GM21619 (cell line): Measurements from ENCODE around the gene ARHGAP26.
"Not testable (repeated sequence)": the region's sequence is repeated elsewhere in the genome, so short reads cannot be mapped to it uniquely, and the experiment has no call there.

Source experiments
- ATAC-seq: cut with Tn5 transposase; IDR thresholded peaks from one replicate; pipeline ENCODE4 v1.9.1; 2021; ENCODE audit not compliant: unreplicated experiment

Gene ARHGAP26

GRCh38 chr5:143077453-143078103 lies 307.4 kb downstream of the ARHGAP26 start:
- no peak for ATAC-seq

DNA sequence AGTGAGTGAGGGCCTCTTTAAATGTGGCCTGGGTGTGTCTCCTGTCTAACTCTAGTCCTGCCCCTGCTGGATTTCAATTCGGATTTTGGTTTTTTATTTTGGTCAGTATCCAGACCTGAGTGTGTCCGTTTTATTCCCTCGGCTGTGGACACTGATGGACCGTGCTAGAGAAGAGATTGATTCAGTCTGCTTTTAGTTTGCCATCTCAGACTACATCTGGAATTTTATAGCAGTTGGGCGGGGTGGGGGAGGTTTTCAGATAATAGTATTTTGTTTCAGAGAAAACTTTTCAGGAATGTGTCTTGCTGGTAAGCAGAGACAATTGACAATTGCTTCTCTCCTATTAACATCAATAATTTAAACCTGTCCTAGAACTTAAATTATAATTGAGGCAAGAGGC lies 308.1 kb downstream of the ARHGAP26 start:
- no peak for ATAC-seq

DNA sequence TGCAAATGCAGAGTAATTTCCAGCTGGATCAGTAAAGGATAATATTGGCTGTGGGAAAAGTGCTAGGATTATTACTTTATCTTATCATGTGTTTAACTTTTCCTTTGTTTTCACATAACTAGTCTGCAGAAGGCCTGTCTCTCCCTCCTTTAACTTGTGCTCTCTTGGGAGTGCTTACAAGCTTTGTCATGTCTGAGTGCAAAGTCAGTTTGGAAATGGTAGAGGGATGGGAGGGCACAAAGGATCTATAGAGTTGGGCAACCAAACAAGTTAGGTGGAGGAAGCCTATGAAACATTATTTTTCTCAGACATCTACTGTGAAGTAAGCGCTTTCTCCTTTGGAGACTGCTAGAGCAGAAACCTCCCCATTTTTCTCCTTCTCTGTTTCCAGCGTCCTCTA lies 308.8 kb downstream of the ARHGAP26 start:
- ATAC-seq = no peak

DNA sequence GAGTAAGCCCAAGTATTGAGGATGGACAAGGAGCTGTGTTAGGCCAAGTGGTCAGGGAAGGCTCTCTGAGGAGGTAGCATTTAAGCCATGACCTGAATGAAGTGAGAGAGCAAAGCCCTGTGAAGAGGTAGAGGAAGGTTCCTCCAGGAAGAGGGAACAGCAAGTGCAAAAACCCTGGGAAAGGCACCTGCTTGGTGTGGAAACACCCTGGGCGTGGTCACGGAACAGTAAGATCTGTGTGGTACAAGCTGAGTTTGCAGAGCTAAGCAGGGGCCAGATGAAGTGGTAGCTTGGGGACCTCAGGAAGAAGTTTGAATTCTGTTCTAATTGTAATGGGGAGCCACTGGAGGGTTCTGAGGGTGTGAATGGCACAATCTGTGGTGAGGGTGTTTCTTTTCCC lies 310.2 kb downstream of the ARHGAP26 start:
- ATAC-seq = no peak

DNA sequence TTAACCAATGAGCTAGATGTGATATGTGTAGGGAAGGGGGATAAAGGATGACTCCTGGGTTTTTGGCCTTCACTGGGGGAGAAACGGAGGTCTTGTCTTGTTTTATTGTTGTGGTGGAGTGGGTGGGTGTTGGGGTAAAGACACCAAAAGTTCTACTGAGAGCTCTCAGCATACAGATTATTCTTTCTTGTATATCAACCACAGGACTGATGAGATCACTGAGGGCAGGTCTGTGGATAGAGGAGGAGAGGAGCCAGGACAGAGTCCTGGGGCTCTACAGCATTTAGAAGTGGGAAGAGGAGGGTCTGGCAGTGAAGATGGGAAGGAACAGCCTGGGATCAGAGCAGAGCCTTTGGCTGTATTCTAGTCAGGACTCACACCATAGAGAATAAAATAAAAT lies 310.8 kb downstream of the ARHGAP26 start:
- ATAC-seq = no peak

- ATAC-seq = no peak
Measured at GRCh38 chr5:143083006-143083405, 312.8 kb downstream of the ARHGAP26 start.

DNA sequence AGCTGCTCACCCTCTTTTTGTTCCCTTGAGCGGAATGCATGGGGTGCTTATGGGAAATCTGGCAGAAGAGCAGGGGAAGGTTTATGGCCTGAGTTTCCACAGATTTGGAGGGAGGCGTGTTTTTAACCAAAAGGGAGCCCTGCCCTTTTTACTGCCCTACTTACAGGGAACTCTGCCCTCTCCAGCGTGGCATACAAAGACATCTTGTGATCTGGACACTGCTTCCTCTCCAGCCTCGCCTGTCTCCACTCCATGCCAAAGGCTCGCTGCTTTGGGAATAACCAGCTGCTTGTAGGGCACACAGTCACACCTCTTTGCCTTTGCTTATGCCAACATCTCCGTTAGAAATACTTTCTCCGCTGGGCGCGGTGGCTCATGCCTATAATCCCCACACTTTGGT lies 314.2 kb downstream of the ARHGAP26 start:
- no peak for ATAC-seq

- no peak for ATAC-seq
Measured at GRCh38 chr5:143085319-143085917, 315.2 kb downstream of the ARHGAP26 start.

DNA sequence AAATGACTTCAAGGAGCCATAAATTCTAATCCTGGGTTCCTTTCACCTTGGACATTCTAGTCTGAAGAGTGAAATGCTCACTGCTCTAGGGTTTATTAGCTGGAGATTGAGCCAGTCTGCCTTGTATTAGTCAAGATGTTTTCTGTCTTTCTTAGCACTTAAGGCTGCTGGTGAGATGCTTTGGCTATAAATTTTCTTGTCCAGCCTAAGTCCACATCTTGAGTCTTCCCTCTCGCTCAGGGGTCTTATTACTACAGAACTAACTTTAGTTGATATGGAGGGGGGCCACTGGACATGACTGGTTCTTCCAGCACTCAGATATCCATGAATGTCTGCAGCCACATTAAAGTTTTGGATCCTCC lies 316.4 kb downstream of the ARHGAP26 start:
- no peak for ATAC-seq

DNA sequence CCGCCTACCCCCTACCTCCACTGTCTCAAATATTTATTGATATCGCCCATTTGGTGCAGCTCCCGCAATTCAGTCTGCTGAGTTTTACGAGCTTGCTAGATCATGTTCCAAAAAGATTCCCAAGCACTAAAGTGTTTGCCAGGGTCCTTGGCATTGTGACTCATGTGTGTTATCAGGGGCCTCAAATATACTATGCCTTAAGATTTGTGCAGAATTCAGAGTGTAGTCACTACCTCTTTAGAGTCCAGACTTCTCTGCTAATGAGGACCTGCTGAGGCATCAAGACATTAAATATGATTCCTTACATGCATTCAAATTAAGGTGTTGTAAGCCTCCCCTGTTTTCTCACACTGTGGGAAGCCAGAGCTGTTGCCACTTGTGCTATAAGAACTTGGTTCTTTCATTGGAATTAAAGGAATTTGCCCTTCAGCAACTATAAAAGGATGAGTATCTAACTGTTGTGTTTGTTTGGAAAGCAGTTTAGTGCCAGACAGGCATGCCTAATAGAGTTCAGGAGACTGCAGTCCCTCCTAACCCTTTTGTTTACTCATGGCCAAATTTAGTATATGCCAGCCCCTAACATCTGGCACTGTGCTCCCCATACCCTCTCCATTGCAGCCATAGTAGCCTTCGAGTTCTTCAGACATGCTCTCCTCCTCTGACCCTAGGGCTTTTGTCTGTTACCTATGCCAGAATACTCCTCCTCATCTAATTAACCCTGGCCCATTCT lies 316.9 kb downstream of the ARHGAP26 start:
- ATAC-seq = no peak

GRCh38 chr5:143088702-143089101 lies 318.5 kb downstream of the ARHGAP26 start:
- ATAC-seq = not testable (repeated sequence)

DNA sequence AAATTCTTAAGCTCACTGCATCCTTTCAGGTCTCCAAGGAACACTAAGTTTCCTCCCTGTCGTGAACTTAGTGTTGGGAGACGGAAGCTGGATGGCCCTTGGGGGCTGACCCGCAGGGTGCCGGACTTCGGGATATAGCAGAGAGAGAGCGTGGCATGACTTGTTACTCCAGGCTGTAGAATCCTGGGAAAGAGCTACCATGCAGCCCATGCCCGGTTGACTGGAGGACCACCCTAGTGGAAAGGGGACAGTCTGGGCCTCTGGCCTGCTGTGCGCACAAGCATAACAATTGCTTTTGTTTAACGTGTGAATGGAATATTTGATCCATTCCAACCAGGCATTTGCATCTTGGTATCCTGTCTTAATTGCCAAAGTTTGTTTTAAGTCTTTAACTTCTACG lies 319.9 kb downstream of the ARHGAP26 start:
- not testable (repeated sequence) for ATAC-seq

DNA sequence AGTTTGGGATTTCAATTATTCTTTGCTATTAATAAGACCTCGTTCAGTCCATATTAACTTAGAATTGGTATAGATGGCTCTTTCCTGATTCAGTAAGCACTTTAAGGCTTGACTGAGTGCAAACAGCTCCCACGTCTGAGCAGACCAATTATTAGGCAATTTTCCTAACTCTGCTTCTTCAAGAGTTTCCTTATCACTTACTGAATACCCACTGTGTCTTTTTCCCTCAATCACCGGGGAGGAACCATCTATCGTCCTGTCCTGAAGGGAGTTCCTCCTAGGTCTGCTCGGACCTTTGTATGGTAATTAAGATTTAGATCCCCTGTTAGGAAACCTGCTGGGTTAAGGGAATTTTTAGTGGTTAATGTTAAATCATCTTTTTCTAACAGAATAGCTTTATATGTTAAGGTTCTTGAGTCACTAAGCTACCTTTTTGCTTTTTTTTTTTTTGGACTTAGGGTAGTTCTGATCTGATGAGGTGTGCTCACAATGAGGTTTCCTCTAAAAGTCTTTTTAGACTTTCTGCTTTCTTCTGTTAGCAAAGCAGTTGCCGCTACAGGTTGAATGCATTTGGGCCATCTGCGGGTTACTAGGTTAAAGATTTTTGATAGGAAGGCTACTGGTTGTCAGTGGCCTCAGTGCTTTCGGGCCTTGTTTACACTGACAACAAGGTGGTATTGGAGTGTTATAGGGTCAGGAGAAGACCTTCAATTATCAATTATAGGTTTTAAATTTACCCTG lies 322.7 kb downstream of the ARHGAP26 start:
- not testable (repeated sequence) for ATAC-seq

DNA sequence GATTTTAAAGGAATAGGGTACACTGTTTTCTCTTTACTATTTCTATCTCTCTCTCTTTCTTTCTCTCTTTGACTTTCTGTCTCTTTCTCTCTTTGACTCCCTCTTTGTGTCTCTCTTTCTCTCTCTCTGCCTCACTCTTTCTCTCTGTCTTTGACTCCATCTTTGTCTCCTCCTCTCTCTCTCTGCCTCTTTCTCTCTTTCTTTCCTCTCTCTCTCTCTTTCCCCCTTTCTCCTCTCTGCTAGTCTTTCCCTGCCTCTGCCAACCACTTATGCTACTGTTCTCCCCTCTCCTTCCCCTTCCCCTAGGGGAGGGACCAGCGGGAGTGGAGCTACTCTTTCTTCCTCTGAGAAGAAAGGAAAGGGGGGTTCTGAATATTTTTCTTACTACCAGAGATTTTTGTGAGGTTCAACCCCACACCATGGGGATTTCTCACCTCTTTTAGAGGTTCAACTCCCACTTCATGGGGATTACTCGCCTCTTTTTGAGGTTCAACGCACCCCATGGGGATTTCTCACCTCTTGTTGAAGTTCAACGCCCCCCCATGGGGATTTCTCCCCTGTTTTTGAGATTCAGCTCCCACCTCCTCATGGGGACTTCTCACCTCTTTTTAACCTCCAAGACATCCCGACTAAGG lies 323.4 kb downstream of the ARHGAP26 start:
- ATAC-seq = no peak

DNA sequence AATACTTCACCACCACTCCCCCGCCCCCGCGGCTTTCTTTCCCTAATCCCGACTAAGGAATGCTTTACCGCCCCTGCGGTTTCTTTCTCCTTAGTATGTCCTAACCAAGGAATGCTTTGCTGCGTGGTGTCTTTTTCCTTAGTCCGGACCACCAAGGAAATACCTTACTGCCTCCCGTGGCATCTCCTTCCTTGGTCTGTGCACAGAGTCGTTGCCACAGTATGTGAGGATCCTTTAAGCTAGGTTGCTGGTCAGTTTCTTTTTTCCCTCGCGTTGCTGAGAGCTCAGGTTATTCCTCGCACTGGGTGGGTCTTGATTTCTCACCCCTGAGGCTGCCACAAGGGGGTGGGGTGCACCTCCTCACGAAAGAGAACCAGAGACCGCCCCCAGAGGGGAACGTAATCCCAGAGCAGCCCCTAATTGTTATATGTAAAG lies 323.9 kb downstream of the ARHGAP26 start:
- no peak for ATAC-seq

DNA sequence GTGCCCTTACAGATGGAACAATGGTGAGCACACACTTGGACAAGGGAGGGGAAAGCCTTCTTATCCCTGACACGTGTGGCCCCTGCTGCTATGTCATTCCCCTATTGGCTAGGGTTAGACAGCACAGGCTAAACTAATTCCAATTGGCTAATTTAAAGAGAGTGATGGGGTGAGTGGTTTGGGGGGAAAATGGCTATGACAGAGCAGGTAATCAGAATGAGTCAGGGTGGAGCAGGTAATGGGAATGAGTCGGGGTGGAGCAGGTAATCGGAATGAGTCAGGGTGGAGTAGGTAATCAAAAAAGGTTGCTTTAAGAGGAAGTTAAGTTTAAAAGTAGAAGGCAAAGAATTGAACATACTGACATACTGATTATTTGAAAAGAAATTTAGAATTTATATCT lies 324.4 kb downstream of the ARHGAP26 start:
- ATAC-seq = not testable (repeated sequence)

DNA sequence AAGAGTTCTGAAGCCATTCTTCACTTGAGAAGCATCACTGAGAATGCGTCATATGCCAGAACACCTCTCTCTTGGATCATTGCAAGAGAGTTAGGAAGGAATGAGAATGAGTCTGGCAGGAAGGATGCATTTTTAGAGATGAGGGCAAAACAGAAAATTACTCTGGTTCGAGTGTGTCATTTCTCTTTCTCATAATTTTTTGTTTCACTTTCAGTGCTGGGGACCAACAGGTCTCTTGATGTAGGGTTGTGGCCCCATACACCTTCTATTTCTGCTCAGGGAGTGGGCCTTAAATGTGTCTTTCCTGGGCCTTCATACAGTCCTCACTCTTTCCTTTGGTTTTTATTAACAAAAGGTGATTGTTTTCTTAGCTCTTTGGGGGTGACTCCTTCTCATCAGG lies 330.9 kb downstream of the ARHGAP26 start:
- peak; percentile 91 for ATAC-seq

GRCh38 chr5:143101725-143102386 lies 331.7 kb downstream of the ARHGAP26 start:
- no peak for ATAC-seq

DNA sequence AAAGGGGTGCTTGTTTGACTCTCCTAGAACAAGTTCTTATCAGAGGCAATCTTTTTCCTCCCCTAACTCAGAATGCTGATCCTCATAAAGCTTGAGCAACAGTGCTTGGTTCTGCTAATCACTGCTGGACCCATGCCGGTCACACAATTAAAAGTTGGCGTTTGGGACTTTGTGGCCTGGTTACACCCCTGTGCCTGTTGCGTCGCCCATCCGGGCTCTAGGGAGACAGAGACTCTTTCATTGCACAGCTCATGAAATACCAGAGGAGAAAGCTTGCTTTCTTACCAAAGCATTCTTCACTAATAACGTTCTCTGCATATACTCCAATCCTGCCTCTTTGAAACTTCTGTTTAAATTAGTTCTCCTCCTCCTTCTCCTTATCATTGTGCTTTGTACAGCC lies 332.2 kb downstream of the ARHGAP26 start:
- no peak for ATAC-seq

DNA sequence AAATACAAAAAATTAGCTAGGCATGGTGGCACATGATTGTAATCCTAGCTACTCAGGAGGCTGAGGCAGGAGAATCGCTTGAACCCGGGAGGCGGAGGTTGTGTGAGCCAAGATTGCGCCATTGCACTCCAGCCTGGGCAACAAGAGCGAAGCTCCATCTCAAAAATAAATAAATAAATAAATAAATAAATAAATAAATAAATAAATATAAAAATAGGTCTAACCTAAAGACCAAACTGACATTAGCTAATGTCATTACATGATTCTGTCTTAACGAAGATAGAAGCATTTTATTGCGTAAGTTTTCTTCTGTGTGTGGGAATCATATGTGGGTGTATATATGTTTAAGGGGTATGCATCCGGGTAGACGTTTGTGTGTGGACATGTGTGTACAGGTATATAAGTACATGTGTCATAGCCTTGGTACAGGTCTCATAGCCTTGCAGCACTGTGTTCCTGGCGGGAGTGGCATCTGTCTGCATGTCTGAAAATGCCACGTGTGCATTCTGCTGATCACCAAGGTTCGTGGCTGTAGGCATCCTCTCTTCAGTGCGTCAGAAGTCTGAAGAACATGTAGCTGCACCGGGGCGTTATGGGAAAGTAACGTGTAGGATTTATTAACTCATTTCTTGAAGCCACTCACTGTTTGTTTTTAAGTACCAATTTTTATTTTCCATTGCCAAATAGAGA lies 335.2 kb downstream of the ARHGAP26 start:
- ATAC-seq = no peak
